ENCODE measurements around the gene PCDH9.
A peak's percentile ranks its signal among the peaks of the same experiment; 100 is the strongest.

GRCh38 chr13:67229481-67230403, at the start of gene PCDH9:
- TF ChIP-seq CTCF (IDR thresholded peaks at IDR 0.05), result no peak
- TF ChIP-seq POLR2A (IDR thresholded peaks at IDR 0.05), result peak in 1 of 2 donors; percentile 24

All from Peyer's patch (tissue), 4 donors.